GM20431 (cell line): ENCODE measurements around the gene DOCK9.

Experiments
- in situ Hi-C: fragments of 300-500 bp; cut with MseI, MboI; formaldehyde crosslinking; loops from one replicate; pipeline ENCODE4 v1.15.0; 2020; ENCODE audit warnings: low sequenced_read_pairs; ENCODE audit not compliant: unreplicated experiment

The DOCK9 gene

GRCh38 chr13:98791611-98792010 lies 186.3 kb downstream of the DOCK9 start:
- in situ Hi-C loops = no loop called here

GRCh38 chr13:98787996-98788395 lies 189.9 kb downstream of the DOCK9 start:
- in situ Hi-C loops = no loop called here

GRCh38 chr13:98787173-98787572 lies 190.7 kb downstream of the DOCK9 start:
- in situ Hi-C loops = no loop called here

- in situ Hi-C loops = no loop called here
Measured at GRCh38 chr13:98786023-98786422, 191.8 kb downstream of the DOCK9 start.

GRCh38 chr13:98785405-98785804 lies 192.5 kb downstream of the DOCK9 start:
- in situ Hi-C loops = no loop called here

GRCh38 chr13:98784666-98785065 lies 193.2 kb downstream of the DOCK9 start:
- in situ Hi-C loops = no loop called here

GRCh38 chr13:98783856-98784478 lies 193.9 kb downstream of the DOCK9 start:
- in situ Hi-C loops = no loop called here

GRCh38 chr13:98782654-98783053 lies 195.2 kb downstream of the DOCK9 start:
- in situ Hi-C loops = no loop called here

- in situ Hi-C loops = no loop called here
Measured at GRCh38 chr13:98781905-98782304, 196.0 kb downstream of the DOCK9 start.

- in situ Hi-C loops = no loop called here
Measured at GRCh38 chr13:98781470-98781869, 196.4 kb downstream of the DOCK9 start.

GRCh38 chr13:98781045-98781444 lies 196.8 kb downstream of the DOCK9 start:
- in situ Hi-C loops = no loop called here

- in situ Hi-C loops = no loop called here
Measured at GRCh38 chr13:98780451-98780850, 197.4 kb downstream of the DOCK9 start.

- in situ Hi-C loops = no loop called here
Measured at GRCh38 chr13:98779695-98780094, 198.2 kb downstream of the DOCK9 start.

- in situ Hi-C loops = no loop called here
Measured at GRCh38 chr13:98778749-98779148, 199.1 kb downstream of the DOCK9 start.

GRCh38 chr13:98776644-98777043 lies 201.2 kb downstream of the DOCK9 start:
- in situ Hi-C loops = no loop called here

GRCh38 chr13:98775844-98776598 lies 201.8 kb downstream of the DOCK9 start:
- in situ Hi-C loops = no loop called here

- in situ Hi-C loops = no loop called here
Measured at GRCh38 chr13:98775386-98775785, 202.5 kb downstream of the DOCK9 start.

GRCh38 chr13:98774776-98775175 lies 203.1 kb downstream of the DOCK9 start:
- in situ Hi-C loops = no loop called here

GRCh38 chr13:98773921-98774320 lies 203.9 kb downstream of the DOCK9 start:
- in situ Hi-C loops = no loop called here

- in situ Hi-C loops = no loop called here
Measured at GRCh38 chr13:98772794-98773452, 204.9 kb downstream of the DOCK9 start.
